SK-MEL-5 (cell line): ENCODE measurements around the gene OBSCN. TPM values are rescaled to one million over a fixed set of nuclear protein-coding genes. Genes with fewer than 3 reads are reported as not detected.

Source experiments
- DNase-seq: peaks from one replicate; pipeline ENCODE4 v3.0.0-alpha.2; 2016; ENCODE audit warnings: low read depth, low spot score
- in situ Hi-C: cut with HindIII; loops from 2 replicates; pipeline ENCODE4 v1.10.0; 2016; ENCODE audit warnings: low sequenced_read_pairs, high pct_unique_total_duplicates, low pct_unique_long_range_greater_than_20kb
- total RNA-seq: library from RNA; depleted of rRNA; stranded (reverse); fragments of >200 nt; shearing (Covaris generic); gene quantifications from 2 replicates; pipeline ENCODE4 v1.2.3, GENCODE V29; 2014

Gene OBSCN
- total RNA-seq, 1 experiment from 2014 or later = 0.98 TPM

DNA sequence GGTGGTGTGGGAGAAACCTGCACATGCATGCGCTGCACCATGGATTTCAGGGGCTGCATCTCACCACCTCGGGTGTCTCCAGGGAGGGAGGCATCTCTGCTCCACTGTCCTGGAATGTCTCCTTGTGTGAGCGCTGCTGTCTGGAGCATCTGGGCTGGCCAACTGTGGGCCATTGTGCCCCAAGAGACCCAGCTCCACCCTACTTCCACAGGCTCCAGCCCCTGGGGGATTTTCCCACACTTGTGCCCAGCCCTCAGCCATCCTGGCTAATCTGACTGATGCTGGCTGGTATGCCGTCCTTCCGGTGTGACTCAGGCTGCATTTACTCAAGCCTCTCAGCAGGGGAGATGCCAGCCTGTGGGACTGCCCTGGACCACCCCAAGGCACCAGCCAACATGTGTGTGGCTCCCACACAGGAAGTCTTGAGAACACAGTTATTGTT is 136.8 kb downstream of the OBSCN start:
- no peak for DNase-seq

DNA sequence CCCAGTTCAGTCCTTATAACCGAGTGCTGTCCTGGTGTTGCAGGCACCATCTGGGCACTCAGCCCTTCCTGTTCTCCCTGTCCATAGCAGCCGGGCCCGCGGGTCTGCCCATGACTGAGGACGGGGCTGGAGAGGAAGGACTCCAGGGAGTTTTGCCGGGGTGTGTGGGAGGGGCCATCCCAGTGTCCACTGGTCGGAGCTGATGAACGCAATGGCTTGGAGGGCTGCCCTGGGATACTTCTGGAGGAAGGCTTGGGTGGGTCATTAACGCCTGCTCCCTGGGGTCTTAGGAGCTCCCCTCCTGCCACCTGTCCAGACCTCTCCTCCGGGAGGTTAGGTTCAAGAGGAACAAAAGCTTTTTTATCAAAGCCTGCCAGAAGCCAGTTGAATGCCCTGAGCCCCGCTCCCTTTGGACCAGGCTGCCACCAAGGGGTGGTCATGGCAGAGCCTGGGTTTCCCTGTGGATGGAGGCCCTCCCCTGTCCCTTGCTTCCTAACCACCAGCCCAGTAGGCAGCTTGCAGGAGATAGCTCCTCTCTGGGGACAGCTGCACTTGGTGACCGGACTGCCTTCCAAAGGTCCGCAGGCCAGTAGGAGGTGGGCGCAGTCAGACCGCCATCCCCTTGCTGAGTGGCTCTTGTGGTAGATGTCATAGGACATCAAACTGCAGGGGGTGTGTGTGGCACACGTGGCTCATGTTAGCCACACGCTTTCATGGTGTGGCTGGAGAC is 137.5 kb downstream of the OBSCN start:
- no peak for DNase-seq
- in situ Hi-C loops = no loop called here

More for the DNA sequence above, 136.8 kb downstream of the OBSCN start:
- in situ Hi-C loops = no loop called here

DNA sequence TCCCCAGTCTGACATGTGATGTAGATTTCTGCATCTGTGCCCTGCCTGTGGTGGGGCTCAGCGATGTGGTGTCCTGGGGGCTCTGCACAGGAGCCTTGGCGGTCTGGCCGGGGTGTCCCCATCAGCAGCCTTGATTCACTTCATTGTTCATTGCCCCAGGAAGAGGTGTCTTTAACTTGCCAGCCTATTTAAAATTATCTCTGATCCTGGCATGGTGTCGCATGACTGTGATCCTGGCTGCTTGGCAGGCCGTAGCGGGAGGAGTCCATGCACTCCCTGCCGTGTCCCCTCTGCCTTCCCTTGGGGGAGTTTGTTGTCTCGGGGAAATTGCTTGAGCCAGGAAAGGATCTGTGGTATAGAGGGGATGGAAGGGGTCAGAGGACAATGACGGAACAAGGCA is 138.9 kb downstream of the OBSCN start:
- DNase-seq = no peak
- in situ Hi-C loops = no loop called here

DNA sequence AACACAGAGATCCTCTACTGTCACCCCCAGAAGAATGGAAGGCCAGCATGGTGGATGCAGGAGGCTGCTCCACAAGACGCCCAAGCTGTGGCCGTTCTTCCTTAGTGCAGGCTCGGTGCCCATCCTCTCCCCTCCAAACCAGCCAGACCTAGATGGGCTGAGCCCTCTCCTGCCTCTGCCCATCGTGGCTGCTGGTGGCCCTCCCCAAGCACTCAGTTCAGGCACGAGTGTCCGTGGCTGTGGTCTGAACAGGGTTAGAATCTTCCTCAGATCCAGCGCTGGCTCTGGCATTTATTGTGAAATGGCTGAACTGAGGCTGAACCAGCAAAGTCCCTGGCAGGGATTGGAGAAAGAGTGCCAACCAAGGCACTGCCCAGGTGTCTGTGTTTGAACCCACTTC is 139.3 kb downstream of the OBSCN start:
- in situ Hi-C loops = no loop called here

DNA sequence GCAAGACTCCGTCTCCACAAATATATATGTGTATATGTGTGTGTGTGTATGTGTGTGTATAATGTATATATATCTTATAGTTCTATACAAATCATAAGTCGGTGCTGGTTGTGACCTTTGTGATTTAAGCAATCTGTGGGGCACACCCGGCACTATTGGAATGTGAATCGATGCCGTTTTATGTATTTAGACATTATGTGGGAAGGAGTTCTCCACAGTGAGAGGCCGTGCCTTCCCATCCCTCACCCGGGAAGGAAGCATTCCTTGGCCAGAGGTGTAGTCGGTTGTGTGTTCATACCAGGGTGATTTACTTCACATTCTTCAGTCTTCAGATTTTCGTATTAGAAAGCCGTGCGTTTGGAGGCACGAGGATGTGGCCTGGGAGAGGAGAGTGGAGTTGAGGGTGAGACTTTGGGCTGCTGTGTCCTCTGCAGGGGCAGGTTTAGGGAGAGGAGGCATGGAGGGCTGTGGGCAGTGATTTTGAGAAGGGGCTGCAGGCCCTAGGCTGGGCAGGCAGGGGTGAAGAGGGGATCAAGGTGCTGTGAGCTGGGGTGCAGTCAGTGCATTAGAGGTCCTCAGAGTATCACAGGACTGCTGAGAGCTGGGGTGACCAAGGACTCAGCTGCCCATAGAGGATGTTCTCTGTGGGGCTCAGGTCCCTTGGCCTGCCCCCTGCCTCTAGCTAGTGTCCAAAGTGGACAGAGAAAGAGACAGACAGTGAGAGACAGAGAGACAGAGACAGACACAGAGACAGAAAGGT is 141.0 kb downstream of the OBSCN start:
- in situ Hi-C loops = no loop called here
- no peak for DNase-seq

More for the DNA sequence above, 139.3 kb downstream of the OBSCN start:
- DNase-seq = no peak

DNA sequence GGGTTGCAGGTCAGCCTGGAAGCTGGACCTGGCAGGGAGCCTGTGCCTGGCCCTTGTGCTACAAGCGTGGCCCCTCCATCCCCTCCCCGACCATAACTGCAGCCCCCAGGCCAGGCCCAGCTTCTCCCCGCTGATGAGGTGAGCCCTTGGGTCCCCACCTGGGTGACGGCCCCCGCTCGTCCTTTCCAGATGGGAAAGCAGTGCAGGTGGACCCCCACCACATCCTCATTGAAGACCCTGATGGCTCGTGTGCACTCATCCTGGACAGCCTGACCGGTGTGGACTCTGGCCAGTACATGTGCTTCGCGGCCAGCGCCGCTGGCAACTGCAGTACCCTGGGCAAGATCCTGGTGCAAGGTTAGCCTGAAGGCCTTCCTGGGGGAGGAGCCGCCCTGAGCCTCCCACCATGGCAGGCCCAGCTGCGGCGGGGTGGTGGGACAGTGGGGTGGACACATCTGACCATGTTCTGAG is 141.9 kb downstream of the OBSCN start:
- no peak for DNase-seq
- in situ Hi-C loops = no loop called here

DNA sequence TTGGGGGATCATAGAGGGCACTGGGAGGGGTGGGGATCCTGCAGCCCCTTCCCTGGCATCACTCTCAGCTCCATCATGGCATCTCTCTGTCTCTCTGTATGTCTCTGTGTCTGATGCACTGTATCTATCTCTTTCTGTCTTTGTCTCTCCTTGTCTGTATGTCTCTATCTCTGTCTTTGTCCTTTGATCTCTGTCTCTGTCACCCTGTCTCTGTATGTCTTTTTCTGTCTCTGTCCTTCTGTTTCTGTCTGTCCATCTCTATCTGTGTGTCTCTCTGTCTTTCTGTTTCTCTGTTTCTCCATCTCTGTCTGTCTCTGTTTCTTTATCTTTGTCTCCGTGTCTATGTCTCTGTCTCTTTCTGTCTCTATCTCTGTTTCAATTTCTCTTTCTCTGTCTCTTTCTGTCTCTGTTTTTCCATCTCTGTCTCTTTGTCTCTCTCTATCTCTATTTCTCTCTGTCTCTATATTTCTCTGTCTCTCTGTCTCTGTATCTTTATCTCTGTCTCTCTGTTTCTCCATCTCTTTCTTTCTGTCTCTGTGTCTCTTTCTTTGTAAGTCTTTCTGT is 142.4 kb downstream of the OBSCN start:
- in situ Hi-C loops = no loop called here
- DNase-seq = no peak

DNA sequence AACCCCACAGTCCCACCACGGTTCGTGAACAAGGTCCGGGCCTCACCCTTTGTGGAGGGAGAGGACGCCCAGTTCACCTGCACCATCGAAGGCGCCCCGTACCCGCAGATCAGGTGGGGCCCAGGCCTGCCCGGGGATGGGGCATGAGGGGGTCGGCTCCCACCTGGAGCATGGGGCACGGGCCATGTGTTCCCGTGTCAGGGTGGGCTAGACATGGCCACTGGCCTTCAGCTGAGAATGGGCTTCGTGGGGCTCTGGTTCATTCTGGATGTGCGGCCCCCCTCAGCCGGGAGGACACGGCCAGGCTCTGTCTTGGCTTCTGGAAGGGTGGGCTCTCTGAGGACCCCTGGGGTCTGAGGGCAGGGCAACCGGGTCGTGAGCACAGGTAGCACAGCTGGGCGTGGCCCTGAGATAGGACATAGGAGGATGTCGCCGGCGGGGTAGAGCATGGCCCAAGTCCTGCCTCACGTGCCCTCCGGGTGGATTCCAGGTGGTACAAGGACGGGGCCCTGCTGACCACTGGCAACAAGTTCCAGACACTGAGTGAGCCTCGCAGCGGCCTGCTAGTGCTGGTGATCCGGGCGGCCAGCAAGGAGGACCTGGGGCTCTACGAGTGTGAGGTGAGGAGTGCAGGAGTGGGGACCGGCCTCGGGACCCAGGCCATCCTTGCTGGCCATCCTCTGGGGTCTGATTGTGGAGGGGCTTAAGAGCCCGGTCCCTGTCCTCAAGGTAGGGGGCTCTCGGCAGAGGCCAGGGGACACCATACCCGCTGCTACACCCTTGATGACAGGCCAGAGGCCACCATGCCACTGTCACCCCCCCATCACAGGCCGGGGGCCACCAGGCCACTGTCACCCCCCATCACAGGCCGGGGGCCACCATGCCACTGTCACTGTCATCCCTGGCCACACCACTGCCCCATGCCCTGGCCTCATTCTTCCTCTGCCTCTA is 143.3 kb downstream of the OBSCN start:
- DNase-seq = no peak
- in situ Hi-C loops = no loop called here

DNA sequence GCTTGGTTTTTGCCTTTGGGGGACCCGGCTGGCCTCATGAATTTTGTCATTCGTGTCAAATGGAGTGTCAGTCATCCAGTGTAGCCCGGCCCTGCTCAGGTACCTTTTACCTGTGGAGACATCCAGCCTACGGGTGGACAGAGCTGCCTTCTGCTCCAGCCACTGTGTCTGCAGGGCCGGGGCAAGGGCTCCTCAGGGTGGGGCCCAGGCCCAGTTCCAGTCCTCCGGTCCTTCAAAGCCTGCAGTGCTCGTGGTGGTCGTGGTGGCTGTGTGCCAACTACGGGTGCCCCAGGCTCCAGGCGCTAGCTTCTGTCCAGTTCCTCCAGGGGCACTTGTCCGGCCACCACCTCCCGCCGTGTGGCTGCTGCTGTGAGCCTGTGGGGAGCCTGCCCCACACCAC is 144.0 kb downstream of the OBSCN start:
- in situ Hi-C loops = no loop called here
- no peak for DNase-seq

DNA sequence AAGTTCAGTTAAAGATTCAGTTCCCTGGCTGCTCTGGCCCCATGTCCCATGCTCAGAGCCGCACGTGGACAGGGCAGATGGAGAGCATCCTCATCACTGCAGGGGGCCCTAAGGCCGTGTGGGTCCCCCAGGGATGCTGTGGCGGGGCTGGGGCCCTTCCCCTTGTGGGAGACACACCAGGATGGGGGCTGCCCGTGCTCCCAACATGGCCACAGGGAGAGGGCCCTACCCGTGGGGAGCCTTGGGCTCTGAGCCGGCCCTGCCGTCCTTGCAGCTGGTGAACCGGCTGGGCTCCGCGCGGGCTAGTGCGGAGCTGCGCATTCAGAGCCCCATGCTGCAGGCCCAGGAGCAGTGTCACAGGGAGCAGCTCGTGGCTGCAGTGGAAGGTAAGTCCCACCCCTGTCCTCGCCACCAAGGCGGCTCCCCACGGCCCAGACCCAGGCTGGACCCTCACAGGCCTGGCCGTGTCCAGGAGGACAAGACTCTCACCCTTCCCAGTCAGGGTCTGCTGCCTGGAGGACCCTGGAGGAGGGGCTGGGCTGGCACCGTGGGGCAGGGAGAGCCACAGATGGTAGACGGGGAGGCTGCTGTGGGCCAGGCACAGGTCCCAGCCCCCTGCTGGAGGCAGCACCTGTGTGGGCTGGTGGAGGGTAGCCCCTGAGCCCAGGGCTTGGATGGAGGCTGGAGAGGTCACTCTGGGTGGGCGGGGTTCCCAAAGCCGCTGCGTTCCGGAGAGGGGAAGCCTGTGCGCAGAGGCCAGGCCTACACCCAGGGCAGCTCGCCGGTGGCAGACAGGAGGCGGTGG is 145.0 kb downstream of the OBSCN start:
- no peak for DNase-seq
- in situ Hi-C loops = no loop called here

DNA sequence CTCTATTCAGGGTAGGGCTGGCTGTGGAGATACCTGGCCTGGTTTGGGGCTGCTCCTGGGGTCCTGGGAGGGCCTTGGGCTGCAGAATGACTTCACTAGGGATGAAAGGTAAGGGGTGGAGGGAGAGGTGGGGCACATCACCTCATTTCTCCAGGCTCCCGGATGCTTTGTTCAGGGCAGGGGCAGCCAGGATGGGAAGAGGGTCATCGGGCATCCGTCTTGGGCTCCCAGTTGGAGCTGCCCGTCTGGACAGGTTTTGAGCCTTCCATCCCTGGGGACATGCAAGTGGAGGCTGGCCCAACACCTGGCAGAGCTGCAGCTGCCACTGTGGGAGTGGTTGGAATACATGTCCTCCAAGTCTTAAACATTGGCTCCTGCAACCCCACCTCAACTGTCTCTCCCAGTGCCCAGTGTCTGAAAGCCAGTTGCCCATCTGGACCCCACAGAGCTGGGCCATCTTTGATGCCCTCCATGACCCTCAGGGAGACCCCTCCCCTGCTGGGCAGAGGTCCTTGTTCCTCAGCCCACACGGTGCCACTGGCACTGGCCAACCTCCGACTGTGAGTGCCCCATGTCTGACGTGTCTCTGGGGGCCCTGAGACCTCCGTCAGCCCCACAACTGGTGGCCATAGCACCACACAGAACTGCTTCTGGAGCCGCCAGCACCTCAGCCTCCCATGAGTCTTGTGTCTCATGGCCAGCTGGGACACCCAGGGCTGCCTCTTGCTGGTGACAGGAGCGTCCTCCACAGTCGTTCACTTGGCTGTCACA is 145.9 kb downstream of the OBSCN start:
- in situ Hi-C loops = no loop called here
- DNase-seq = no peak

DNA sequence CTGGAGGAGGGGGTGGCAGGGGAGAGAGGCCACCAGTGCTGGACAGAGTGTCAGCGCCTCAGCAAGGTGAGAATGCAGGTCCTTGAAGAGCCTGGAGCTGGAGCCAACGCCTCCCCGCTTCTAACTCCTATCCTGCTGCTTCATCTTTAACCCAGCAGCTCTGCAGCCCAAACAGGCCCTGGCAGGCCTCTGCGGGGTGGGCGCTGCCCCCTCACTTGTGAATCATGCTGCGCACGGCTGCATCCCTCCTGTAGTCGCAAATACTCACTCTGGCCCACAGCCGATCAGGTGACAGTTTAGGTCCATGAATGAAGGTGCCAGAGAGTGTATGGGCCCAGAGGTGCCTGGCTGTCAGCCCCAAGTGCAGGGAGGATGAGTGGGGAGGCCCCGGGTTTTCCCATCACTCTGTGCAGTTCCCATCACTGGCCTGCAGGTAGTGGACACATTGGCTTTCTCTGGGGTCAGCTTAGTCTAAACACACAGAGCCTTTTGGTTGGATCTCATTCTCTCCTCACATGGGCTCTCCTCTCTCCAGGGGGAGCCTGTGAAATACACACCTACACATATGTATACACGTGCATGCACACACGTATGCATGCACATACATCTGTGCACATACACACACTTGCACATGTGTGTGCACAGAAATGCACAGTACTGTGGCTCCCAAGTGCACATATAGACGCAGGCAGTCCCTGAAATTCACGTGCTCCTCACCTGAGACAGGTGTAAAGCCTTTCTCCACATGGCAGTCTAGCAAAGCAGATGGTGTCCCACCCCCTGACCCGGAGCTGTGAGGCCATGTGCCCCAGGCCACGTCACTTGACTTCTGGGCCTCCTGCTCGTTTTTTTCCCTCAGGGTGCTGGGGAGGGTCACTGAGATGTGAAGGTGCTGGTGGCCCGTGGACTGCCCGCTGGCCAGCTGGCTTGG is 146.8 kb downstream of the OBSCN start:
- in situ Hi-C loops = no loop called here
- DNase-seq = no peak

DNA sequence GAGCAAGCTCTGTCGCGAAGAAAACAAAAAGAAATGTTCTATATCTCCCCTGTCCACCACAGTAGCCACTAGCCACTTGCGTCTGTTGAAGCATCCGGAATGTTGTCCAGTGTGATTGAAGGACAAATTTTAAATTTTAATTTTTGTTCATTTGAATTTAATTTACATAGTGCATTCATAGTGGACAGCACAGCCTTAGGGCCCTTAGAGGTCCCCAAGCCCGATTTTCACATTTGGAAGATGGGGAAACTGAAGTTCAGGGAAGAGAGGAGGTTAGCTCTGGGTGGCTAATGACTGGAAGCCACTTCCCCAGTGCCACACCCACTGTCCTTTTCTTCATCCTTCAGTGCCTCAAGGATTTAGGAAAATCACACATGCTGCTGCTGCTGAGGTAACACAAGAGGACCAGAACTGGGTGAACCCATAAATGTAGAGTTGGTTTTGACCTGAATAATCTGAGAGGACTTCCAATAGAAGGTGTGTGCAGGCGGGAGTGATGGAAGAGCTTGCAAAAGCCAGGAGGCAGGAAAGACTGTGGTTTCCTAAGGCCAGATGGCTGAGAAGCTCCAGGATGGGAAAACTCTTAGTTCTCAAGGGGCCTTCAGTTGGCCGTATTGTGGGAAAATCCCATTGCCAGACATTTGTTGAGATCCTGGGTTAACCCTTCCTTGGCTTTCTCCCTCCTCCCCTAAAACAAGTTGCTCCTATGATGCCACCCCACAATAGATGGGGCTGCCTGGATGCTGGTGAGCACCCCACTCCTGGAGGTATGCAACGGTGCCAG is 149.2 kb downstream of the OBSCN start:
- in situ Hi-C loops = no loop called here
- DNase-seq = no peak

DNA sequence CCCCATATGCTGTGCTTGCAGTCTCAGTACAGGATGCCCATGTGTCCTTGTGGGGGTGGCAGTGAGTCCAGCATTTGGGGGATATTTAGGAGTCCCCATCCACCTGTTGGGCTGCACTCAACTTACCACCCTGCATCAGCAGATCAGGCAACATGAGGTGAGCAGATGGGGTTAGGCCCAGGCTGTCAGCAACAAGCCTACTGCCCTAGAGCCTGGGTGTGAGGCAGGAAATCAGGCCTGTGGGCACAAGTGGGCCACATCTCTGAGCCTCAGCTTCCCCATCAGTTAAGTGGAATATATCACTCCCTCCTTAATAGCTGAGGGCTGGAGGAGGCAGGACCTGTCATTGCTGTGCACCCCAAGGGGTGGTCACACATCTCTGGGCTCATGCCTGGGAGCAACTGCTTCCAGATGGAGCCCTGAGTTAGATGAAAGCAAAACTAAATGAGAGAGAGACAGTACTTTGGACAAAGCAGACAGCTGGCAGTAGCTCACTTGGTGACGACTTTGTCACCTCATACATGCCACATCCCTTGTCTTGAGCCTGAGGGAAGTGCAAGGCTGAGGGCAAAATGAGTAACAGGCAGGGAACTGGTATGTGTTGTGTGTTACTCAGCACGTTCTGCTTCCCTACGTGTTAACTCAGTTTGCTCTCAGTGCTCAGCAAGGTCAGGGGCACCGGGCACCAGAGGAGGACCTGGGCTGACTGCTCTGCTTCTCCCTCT is 150.4 kb downstream of the OBSCN start:
- no peak for DNase-seq
- in situ Hi-C loops = no loop called here
